Neutrophil (primary cell): Measurements from ENCODE around the gene CCDC138.

Experiments
- H3K27ac ChIP-seq: fragments of 200-600 bp; sonication (generic); 2 replicates; pipeline ENCODE4 v1.5.1; 2016; ENCODE audit warnings: mild to moderate bottlenecking, moderate library complexity
- H3K27me3 ChIP-seq: fragments of 200-600 bp; sonication (generic); 2 replicates; pipeline ENCODE4 v1.6.0; 2016; ENCODE audit warnings: mild to moderate bottlenecking
- H3K36me3 ChIP-seq: fragments of 200-600 bp; sonication (generic); 2 replicates; pipeline ENCODE4 v1.5.1; 2017
- H3K4me1 ChIP-seq, 2 experiments: fragments of 200-600 bp in 1 of 2; sonication (generic) in 1 of 2; 1 replicate in 1 of 2; 2 replicates in 1 of 2; pipeline versions ENCODE4 v1.5.1 to v1.6.1; 2013 to 2016; ENCODE audit warnings: low read depth in 1 of 2, low read length in 1 of 2, mild to moderate bottlenecking in 1 of 2, moderate library complexity in 1 of 2; ENCODE audit not compliant: control insufficient read depth in 1 of 2, insufficient read depth in 1 of 2
- H3K4me3 ChIP-seq, 2 experiments: fragments of 200-600 bp in 1 of 2; sonication (generic) in 1 of 2; 1 replicate in 1 of 2; 2 replicates in 1 of 2; pipeline ENCODE4 v1.5.1; 2013 to 2016; ENCODE audit warnings: low read depth in 1 of 2, low read length in 1 of 2, mild to moderate bottlenecking in 1 of 2, moderate library complexity in 1 of 2
- H3K9me3 ChIP-seq: fragments of 200-600 bp; sonication (generic); 2 replicates; pipeline ENCODE4 v1.5.1; 2016
- TF ChIP-seq, protein P1 (sequence below): fragments of 200-600 bp; sonication (generic); IDR thresholded peaks from 2 replicates; pipeline ENCODE4 v1.5.1; 2016; ENCODE audit warnings: antibody characterized with exemption

Gene CCDC138

DNA sequence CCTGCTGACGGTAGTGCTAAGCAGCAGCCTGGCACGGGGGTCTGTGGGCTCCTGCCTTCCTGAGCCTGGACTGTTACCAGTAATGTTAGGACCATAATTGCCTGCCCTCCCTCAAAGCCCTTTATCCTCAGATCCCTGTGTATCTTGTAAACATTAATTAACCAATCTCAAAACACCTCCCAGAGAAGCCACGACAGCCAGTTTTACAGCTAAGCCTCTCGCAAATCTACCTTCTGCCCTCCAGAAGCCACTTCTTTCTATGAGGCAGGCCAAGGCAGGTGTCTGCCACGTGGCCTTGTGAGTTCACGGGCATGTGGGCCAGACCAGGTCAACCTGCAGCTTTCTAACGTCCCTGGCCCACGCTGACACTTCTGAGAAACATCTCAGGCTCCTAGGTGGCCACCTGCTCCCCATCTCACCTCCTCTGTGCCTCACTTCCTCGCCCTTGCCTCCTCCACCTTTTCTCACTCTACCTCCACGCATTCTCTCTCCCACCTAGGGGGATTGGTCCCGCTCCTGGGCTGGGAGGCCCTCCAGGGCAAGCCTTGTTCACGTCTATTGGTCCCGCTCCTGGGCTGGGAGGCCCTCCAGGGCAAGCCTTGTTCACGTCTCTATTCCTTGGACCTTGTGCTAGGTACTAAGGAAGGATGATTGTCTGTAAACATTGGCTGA lies 138.1 kb downstream of the CCDC138 start:
- H3K9me3 ChIP-seq, result no peaks in the 10 kb centered on the region
- H3K27ac ChIP-seq, result no peak overlapping the region
- no peaks in the 10 kb centered on the region for H3K36me3 ChIP-seq
- H3K27me3 ChIP-seq, result no peaks in the 10 kb centered on the region
- TF ChIP-seq, protein P1, sequence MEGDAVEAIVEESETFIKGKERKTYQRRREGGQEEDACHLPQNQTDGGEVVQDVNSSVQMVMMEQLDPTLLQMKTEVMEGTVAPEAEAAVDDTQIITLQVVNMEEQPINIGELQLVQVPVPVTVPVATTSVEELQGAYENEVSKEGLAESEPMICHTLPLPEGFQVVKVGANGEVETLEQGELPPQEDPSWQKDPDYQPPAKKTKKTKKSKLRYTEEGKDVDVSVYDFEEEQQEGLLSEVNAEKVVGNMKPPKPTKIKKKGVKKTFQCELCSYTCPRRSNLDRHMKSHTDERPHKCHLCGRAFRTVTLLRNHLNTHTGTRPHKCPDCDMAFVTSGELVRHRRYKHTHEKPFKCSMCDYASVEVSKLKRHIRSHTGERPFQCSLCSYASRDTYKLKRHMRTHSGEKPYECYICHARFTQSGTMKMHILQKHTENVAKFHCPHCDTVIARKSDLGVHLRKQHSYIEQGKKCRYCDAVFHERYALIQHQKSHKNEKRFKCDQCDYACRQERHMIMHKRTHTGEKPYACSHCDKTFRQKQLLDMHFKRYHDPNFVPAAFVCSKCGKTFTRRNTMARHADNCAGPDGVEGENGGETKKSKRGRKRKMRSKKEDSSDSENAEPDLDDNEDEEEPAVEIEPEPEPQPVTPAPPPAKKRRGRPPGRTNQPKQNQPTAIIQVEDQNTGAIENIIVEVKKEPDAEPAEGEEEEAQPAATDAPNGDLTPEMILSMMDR, result no peak
- no peaks in the 10 kb centered on the region for H3K4me1 ChIP-seq
- H3K4me3 ChIP-seq, result no peak overlapping the region

DNA sequence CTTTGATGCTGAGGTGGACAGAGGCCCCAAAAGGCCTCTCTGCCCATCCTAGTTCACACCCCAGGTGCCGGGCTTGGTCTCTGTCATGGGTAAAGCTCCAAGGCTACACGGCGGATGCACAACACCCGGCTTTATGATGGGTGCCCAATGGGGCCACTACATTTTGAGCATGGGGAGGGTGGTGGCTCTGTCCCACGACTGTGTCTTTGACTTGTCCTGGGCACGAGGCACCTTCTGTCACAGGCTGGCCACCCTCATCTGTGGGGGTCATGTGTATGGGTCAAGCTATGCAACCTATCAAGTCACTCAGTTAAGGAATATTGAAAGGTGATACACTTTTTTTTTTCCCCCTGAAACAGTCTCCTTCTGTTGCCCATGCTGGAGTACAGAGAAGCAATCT lies 138.7 kb downstream of the CCDC138 start:
- Histone ChIP-seq H3K27me3 (no peaks in the 10 kb centered on the region), H3K9me3 (no peaks in the 10 kb centered on the region), H3K27ac (no peak overlapping the region), H3K4me1 (no peaks in the 10 kb centered on the region), H3K36me3 (no peaks in the 10 kb centered on the region), H3K4me3 (no peak overlapping the region)
- TF ChIP-seq, protein P1, result no peak

DNA sequence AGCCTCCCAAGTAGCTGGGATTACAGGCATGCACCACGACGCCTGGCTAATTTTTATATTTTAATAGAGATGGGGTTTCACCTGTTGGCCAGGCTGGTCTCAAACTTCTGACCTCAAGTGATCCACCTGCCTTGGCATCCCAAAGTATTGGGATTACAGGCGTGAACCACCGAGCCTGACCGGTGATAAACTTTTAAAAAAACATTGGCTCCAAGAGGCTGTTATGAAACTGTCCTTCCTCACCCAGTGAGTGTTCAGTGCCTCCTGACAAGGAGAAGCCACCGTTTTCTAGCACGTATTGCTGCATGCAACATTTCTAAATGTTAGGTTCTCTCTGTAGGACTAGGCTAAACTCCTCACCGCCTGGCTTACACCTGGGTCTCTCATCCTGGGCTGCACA lies 139.2 kb downstream of the CCDC138 start:
- Histone ChIP-seq H3K36me3 (no peaks in the 10 kb centered on the region), H3K4me3 (no peak overlapping the region), H3K27ac (no peak overlapping the region), H3K27me3 (no peaks in the 10 kb centered on the region), H3K9me3 (no peaks in the 10 kb centered on the region), H3K4me1 (no peaks in the 10 kb centered on the region)
- TF ChIP-seq, protein P1, result no peak
